Measurements from ENCODE around the gene BANK1. TPM values are rescaled to one million over a fixed set of nuclear protein-coding genes. Genes with fewer than 3 reads are reported as not detected.

BANK1 gene
- total RNA-seq, 1 experiment from 2014 or later = 2.4 TPM

- TF ChIP-seq ELF1 (IDR thresholded peaks at IDR 0.05; ENCODE audit: borderline replicate concordance, low read depth) (no peak), SIN3A (IDR thresholded peaks at IDR 0.05; ENCODE audit: low read depth) (no peak), RAD21 (IDR thresholded peaks at IDR 0.05; ENCODE audit: low read depth) (no peak), MAX (IDR thresholded peaks at IDR 0.05) (no peak), ZNF274 (IDR thresholded peaks at IDR 0.05; ENCODE audit: low read depth, low read length) (no peak), POLR2A (IDR thresholded peaks at IDR 0.05; ENCODE audit: borderline replicate concordance, extremely low read depth, insufficient read depth, insufficient read length) (no peak), CBX3 (IDR thresholded peaks at IDR 0.05; ENCODE audit: low read depth) (no peak), SP1 (IDR thresholded peaks at IDR 0.05; ENCODE audit: low read depth) (no peak), POLR2AphosphoS5 (IDR thresholded peaks at IDR 0.05; ENCODE audit: low read depth, low read length) (no peak), EGR1 (IDR thresholded peaks at IDR 0.05; ENCODE audit: low read depth) (no peak), ATF3 (IDR thresholded peaks at IDR 0.05) (no peak), CEBPB (IDR thresholded peaks at IDR 0.05; ENCODE audit: low read depth) (no peak), SRF (IDR thresholded peaks at IDR 0.05; ENCODE audit: low read depth) (no peak), TCF7L2 (IDR thresholded peaks at IDR 0.05; ENCODE audit: borderline replicate concordance, extremely low read depth, insufficient read depth, insufficient read length) (no peak), REST (IDR thresholded peaks at IDR 0.05; ENCODE audit: low read depth) (no peak), ZBTB33 (IDR thresholded peaks at IDR 0.05; ENCODE audit: extremely low read depth, insufficient replicate concordance, low read length) (no peak), JUND (IDR thresholded peaks at IDR 0.05) (no peak), YY1 (IDR thresholded peaks at IDR 0.05; ENCODE audit: extremely low read depth, insufficient replicate concordance, low read depth, low read length) (no peak), ZFX (IDR thresholded peaks at IDR 0.05) (no peak), EZH2phosphoT487 (IDR thresholded peaks at IDR 0.05; ENCODE audit: borderline replicate concordance) (no peak)
- Histone ChIP-seq H3K27me3 (ENCODE audit: insufficient read depth, low read length) (no peaks in the 10 kb centered on the region), H4K20me1 (ENCODE audit: insufficient read depth) (no peaks in the 10 kb centered on the region), H3K9me2 (ENCODE audit: insufficient read depth) (no peaks in the 10 kb centered on the region), H3K36me3 (ENCODE audit: control insufficient read depth in 1 of 2, insufficient read depth in 2 of 2, low read length in 2 of 2) (no peaks in the 10 kb centered on the region), H3K79me2 (ENCODE audit: insufficient read depth, low read length) (no peaks in the 10 kb centered on the region), H3K4me3 (replicated peaks in 1 of 2; ENCODE audit: low read depth in 1 of 2, low read length in 2 of 2) (no peak overlapping the region), H3K27ac (ENCODE audit: low read depth, low read length) (no peak overlapping the region), H3K9ac (ENCODE audit: low read length) (no peak overlapping the region), H3K4me2 (ENCODE audit: low read length) (no peak overlapping the region), H2AFZ (ENCODE audit: low read depth, low read length, poor library complexity, severe bottlenecking) (no peak overlapping the region), H3K9me3 (ENCODE audit: control insufficient read depth in 1 of 2, insufficient read depth in 1 of 2, low read depth in 1 of 2, low read length in 2 of 2) (no peaks in the 10 kb centered on the region), H3K4me1 (ENCODE audit: control insufficient read depth in 1 of 2, insufficient read depth in 2 of 2, low read length in 2 of 2) (no peaks in the 10 kb centered on the region)
- intact Hi-C loops (cut with micrococcal nuclease) = no loop called here
- ChIA-PET POLR2A (no interaction called here), CTCF (no interaction called here), RAD21 (ENCODE audit: low non-redundant PET in 1 of 2, low total read pairs in 2 of 2, uncharacterized antibody in 2 of 2, unreplicated experiment in 2 of 2) (no interaction called here)
- no TSS peak for BruUV-seq (replicated peaks)
- no peak for ATAC-seq
- DNase-seq (ENCODE audit: low read depth, low spot score) = no peak
Observed at GRCh38 chr4:101910786-101911373, 120.3 kb downstream of the BANK1 start.

All from HCT116 (cell line).